GM19395 (cell line): ENCODE measurements around the gene TCEAL6.
"Not testable (repeated sequence)": the region's sequence is repeated elsewhere in the genome, so short reads cannot be mapped to it uniquely, and the experiment has no call there.

ENCODE experiments used
- ATAC-seq: cut with Tn5 transposase; IDR thresholded peaks from one replicate; pipeline ENCODE4 v1.9.1; 2021; ENCODE audit warnings: mild to moderate bottlenecking, moderate library complexity; ENCODE audit not compliant: unreplicated experiment

TCEAL6 gene

GRCh38 chrX:102142274-102142673 is at the start of gene TCEAL6:
Gene TCEAL6 (minus strand): TSS chrX:102142481.
- ATAC-seq, result not testable (repeated sequence)

GRCh38 chrX:102185967-102186720 is 43.9 kb upstream of the TCEAL6 start:
- ATAC-seq, result no peak

GRCh38 chrX:102155806-102156179 is 13.5 kb upstream of the TCEAL6 start, which contains the start of gene BEX5:
Gene BEX5 (minus strand): TSS chrX:102155977. CDS start chrX:102154265, 1,712 bp downstream.
- peak; percentile 92 for ATAC-seq

GRCh38 chrX:102154900-102155805 is 12.9 kb upstream of the TCEAL6 start:
- ATAC-seq, result peak; percentile 54

- no peak for ATAC-seq
Observed at GRCh38 chrX:102154218-102154860, 12.1 kb upstream of the TCEAL6 start.

GRCh38 chrX:102141631-102142030 is 650 bp downstream of the TCEAL6 start:
- not testable (repeated sequence) for ATAC-seq

GRCh38 chrX:102140876-102141275 is 1.4 kb downstream of the TCEAL6 start:
- not testable (repeated sequence) for ATAC-seq

GRCh38 chrX:102138064-102138463 is 4.2 kb downstream of the TCEAL6 start:
- ATAC-seq, result no peak

- ATAC-seq, result no peak
Observed at GRCh38 chrX:102129473-102129872, 12.8 kb downstream of the TCEAL6 start.

GRCh38 chrX:102126863-102127262 is 15.4 kb downstream of the TCEAL6 start:
- no peak for ATAC-seq

- not testable (repeated sequence) for ATAC-seq
Observed at GRCh38 chrX:102126080-102126818, 16.0 kb downstream of the TCEAL6 start.

- ATAC-seq, result not testable (repeated sequence)
Observed at GRCh38 chrX:102125436-102125835, 16.8 kb downstream of the TCEAL6 start, which contains the start of gene TCEAL2. Gene TCEAL2 (plus strand): TSS chrX:102125679. CDS start chrX:102126831, 1,152 bp downstream.

- not testable (repeated sequence) for ATAC-seq
Observed at GRCh38 chrX:102125014-102125413, 17.3 kb downstream of the TCEAL6 start.

- no peak for ATAC-seq
Observed at GRCh38 chrX:102115748-102116147, 26.5 kb downstream of the TCEAL6 start.

GRCh38 chrX:102113367-102113766 is 28.9 kb downstream of the TCEAL6 start:
- ATAC-seq, result no peak
